Transverse colon (tissue), 4 donors: ENCODE data around the gene CIROP.

ENCODE experiments used
- CTCF ChIP-seq, 5 experiments: fragments of 200-600 bp in 3 of 5; fragments of 450-650 bp in 2 of 5; sonication (generic) in 3 of 5; IDR thresholded peaks; 1 replicate in 2 of 5; 2 replicates in 3 of 5; pipeline ENCODE4 v1.5.1; 2016 to 2017; ENCODE audit warnings: antibody characterized with exemption in 5 of 5, inconsistent platforms in 3 of 5, mild to moderate bottlenecking in 2 of 5, moderate library complexity in 1 of 5
- POLR2A ChIP-seq: fragments of 450-650 bp; IDR thresholded peaks from one replicate; pipeline ENCODE4 v1.6.1; 2016; ENCODE audit warnings: antibody characterized with exemption, mild to moderate bottlenecking, moderate library complexity
- POLR2AphosphoS5 ChIP-seq, 3 donors: sonication (generic); formaldehyde crosslinking; IDR thresholded peaks; one replicate each; pipeline ENCODE4 v1.6.1; 2016; ENCODE audit warnings: antibody characterized with exemption in 3 of 3

- TF ChIP-seq POLR2A (no peak), CTCF (IDR thresholded peaks at IDR 0.05) (no peak), POLR2AphosphoS5 (IDR thresholded peaks at IDR 0.05) (no peak)
These were observed 5.5 kb downstream of the CIROP start for GRCh38 chr14:23099212-23099861.
